IPS DF 6.9 (cell line): ENCODE data around the gene MKNK1.

Experiments
- DNase-seq: peaks from one replicate; pipeline ENCODE4 v3.0.0-alpha.2; 2013; ENCODE audit warnings: low read depth, low spot score
- H3K27ac ChIP-seq: one replicate; pipeline ENCODE4 v1.5.1; 2013; ENCODE audit warnings: low read length, control low read depth
- H3K27me3 ChIP-seq: 2 replicates; pipeline ENCODE4 v1.6.1; 2013; ENCODE audit warnings: mild to moderate bottlenecking, low read length; ENCODE audit not compliant: control insufficient read depth, insufficient read depth
- H3K36me3 ChIP-seq: 2 replicates; pipeline ENCODE4 v1.6.1; 2013; ENCODE audit warnings: low read length; ENCODE audit not compliant: control insufficient read depth, insufficient read depth
- H3K4me1 ChIP-seq: 2 replicates; pipeline ENCODE4 v1.6.1; 2013; ENCODE audit warnings: low read length; ENCODE audit not compliant: control insufficient read depth, insufficient read depth
- H3K4me3 ChIP-seq: 2 replicates; pipeline ENCODE4 v1.5.1; 2013; ENCODE audit warnings: mild to moderate bottlenecking, low read length
- H3K9me3 ChIP-seq: 2 replicates; pipeline ENCODE4 v1.6.1; 2013; ENCODE audit warnings: low read length, inconsistent platforms; ENCODE audit not compliant: control insufficient read depth, insufficient read depth
- WGBS: extraction: QIAGEN DNeasy Blood & Tissue Kit; methylation state at CpG from one replicate; pipeline ENCODE4 v1.1.7; 2013; ENCODE audit warnings: mixed read lengths, missing lambda C conversion rate; ENCODE audit not compliant: insufficient read length, insufficient coverage; 5-methylcytosine and 5-hydroxymethylcytosine counted together

MKNK1 gene

GRCh38 chr1:46523496-46524353 is 80.3 kb downstream of the MKNK1 start:
- peaks cover 11% of the 10 kb centered on the region; the same call in 1 of the 2 replicates for H3K27me3 ChIP-seq
- H3K9me3 ChIP-seq = no peaks in the 10 kb centered on the region
- peaks cover 17% of the 10 kb centered on the region for H3K4me1 ChIP-seq
- H3K36me3 ChIP-seq = no peaks in the 10 kb centered on the region
- no peak overlapping the region for H3K4me3 ChIP-seq
- no peak for DNase-seq
- H3K27ac ChIP-seq = no peak overlapping the region
- WGBS = no CpG with 5 or more reads among the region's 11 CpGs

GRCh38 chr1:46522969-46523320 is 81.1 kb downstream of the MKNK1 start:
- no peak for DNase-seq
- Histone ChIP-seq H3K4me1 (peaks cover 19% of the 10 kb centered on the region), H3K9me3 (no peaks in the 10 kb centered on the region), H3K27ac (no peak overlapping the region), H3K4me3 (no peak overlapping the region), H3K36me3 (no peaks in the 10 kb centered on the region), H3K27me3 (peaks cover 10% of the 10 kb centered on the region; the same call in 1 of the 2 replicates)
- no CpG with 5 or more reads among the region's 13 CpGs for WGBS

DNA sequence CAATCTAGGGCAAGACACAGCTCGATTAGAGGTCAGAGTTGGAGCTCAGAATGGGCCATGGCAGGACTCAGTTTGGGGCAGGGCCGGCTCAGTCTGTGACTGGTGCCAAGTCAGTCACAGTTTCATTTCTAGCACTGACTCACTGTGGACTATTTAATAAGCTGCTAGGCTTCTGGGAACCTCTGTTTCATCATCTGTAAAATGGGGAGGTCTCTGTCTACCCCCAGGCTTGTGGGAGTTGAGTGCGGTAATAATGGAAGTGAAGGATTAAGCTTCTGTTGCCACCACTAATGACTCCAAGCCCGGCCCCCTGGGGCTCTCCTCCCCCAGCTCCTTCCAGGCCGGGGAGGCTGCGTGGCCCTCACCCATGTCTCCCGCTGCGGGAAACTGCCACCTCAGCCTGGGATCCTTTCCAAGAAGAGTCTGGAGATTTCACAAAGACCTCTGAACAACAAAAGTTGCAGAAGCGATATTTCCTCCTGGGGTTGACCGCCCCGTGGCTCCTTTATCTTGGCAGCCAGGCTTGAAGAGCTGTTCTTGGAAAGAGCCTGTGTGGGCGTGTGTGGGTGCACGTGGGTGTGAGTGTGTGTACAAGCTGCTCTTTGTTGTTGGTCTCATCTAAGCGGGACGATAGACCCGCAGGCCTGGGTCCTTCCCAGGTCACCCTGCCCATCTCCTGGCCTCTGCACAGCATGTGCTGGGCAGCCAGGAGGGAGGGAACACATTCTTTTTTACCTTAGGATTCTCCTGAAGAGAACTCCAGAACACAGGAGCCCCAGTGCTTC is 81.7 kb downstream of the MKNK1 start:
- Histone ChIP-seq H3K4me1 (peaks cover 20% of the 10 kb centered on the region), H3K9me3 (no peaks in the 10 kb centered on the region), H3K27me3 (peaks cover 8% of the 10 kb centered on the region; the same call in 1 of the 2 replicates), H3K4me3 (no peak overlapping the region), H3K36me3 (no peaks in the 10 kb centered on the region), H3K27ac (no peak overlapping the region)
- no CpG with 5 or more reads among the region's 16 CpGs for WGBS
- DNase-seq = no peak

- Histone ChIP-seq H3K9me3 (no peaks in the 10 kb centered on the region), H3K4me3 (no peak overlapping the region), H3K27ac (no peak overlapping the region), H3K27me3 (peaks cover 7% of the 10 kb centered on the region; the same call in 1 of the 2 replicates), H3K36me3 (no peaks in the 10 kb centered on the region), H3K4me1 (peaks cover 22% of the 10 kb centered on the region)
- no peak for DNase-seq
- no CpG with 5 or more reads among the region's 2 CpGs for WGBS
These were observed 82.7 kb downstream of the MKNK1 start for GRCh38 chr1:46521414-46521813.

DNA sequence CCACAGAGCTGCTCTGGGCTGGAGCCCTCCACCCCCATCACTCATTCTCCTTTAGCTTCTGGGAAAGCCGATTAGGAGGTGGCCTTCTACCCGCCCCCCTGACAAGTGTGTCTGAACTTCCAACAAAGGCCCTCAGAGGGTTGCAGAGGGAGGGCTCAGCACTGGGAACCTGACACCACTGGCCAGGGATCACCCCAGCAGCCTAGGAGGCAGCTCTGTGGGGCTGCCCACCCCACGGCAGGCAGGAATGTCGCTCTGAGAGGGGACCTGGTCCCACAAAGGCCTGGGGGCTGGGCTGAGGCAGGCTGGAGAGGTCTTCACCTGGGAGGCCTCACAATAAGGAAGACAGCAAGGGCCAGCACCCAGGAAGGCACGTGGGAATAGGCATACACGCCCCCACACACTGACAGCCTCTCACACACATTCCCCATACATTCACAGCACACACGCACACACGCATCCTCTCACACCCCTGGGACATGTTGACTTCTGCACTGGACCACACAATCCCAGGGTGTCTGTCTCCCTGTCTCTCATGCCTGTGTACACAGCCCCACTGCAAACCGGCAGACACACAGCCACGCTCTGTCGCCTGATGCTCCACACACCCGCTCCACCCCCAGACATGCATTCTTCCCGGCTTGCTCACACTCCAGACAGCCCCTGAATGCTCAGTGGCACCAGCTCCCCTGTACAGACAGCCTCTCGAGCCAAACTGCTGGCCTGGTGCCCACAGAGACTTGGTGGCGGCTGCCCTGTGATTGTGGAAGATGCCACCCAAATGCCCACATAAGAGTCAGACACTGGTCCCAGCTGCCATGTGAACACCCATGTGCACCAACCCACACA is 83.8 kb downstream of the MKNK1 start:
- no CpG with 5 or more reads among the region's 15 CpGs for WGBS
- Histone ChIP-seq H3K4me3 (no peak overlapping the region), H3K27me3 (no peaks in the 10 kb centered on the region; the same call in 1 of the 2 replicates), H3K9me3 (no peaks in the 10 kb centered on the region), H3K27ac (no peak overlapping the region), H3K4me1 (peaks cover 18% of the 10 kb centered on the region), H3K36me3 (no peaks in the 10 kb centered on the region)
- no peak for DNase-seq

GRCh38 chr1:46519209-46519608 is 84.9 kb downstream of the MKNK1 start:
- H3K9me3 ChIP-seq = no peaks in the 10 kb centered on the region

DNA sequence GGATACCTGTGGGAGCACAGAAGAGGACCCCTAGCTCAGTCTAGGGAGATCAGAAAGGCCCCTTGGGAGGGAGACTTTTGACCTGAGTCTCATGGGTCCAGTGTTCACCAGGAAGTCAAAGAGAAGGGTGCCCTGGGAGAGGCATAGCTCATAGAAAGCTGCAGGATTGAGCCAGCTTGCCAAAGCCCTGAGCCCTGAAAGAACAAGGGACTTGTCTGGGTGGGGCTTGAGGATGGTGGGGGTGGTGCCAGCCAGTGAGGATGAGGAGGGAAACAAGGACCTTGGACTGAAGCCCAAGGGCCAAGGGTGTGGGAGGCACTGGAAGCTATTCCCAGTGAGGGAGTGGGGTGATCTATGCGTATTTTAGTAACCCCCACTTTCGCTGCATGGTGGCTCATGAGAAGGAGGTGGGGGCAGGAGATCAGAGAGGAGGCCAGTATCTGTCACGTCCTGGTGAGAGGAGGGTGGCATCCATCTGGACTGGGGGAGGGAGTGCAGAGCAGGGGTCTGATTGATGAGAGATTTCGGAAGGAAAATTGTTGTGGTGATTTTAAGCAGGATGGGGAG is 86.1 kb downstream of the MKNK1 start:
- DNase-seq = no peak
- no peak overlapping the region for H3K4me3 ChIP-seq

More at GRCh38 chr1:46519209-46519608, 84.9 kb downstream of the MKNK1 start:
- no CpG with 5 or more reads among the region's 4 CpGs for WGBS
- Histone ChIP-seq H3K36me3 (no peaks in the 10 kb centered on the region), H3K27ac (no peak overlapping the region), H3K27me3 (no peaks in the 10 kb centered on the region; the same call in 1 of the 2 replicates), H3K4me3 (no peak overlapping the region), H3K4me1 (peaks cover 18% of the 10 kb centered on the region)
- DNase-seq = no peak

GRCh38 chr1:46517010-46517600 is 87.0 kb downstream of the MKNK1 start:
- no peaks in the 10 kb centered on the region for H3K9me3 ChIP-seq
- peaks cover 17% of the 10 kb centered on the region for H3K4me1 ChIP-seq
- no peak overlapping the region for H3K27ac ChIP-seq
- H3K27me3 ChIP-seq = no peaks in the 10 kb centered on the region
- H3K36me3 ChIP-seq = no peaks in the 10 kb centered on the region
- H3K4me3 ChIP-seq = no peak overlapping the region
- DNase-seq = no peak
- WGBS = no CpG with 5 or more reads among the region's 10 CpGs

More for the DNA sequence above, 86.1 kb downstream of the MKNK1 start:
- Histone ChIP-seq H3K36me3 (no peaks in the 10 kb centered on the region), H3K27ac (no peak overlapping the region), H3K4me1 (peaks cover 18% of the 10 kb centered on the region), H3K9me3 (no peaks in the 10 kb centered on the region), H3K27me3 (no peaks in the 10 kb centered on the region)
- WGBS = no CpG with 5 or more reads among the region's 4 CpGs

GRCh38 chr1:46516200-46516950 is 87.7 kb downstream of the MKNK1 start:
- Histone ChIP-seq H3K27me3 (no peaks in the 10 kb centered on the region), H3K4me3 (no peak overlapping the region), H3K9me3 (no peaks in the 10 kb centered on the region), H3K4me1 (peaks cover 17% of the 10 kb centered on the region), H3K27ac (no peak overlapping the region), H3K36me3 (no peaks in the 10 kb centered on the region)
- WGBS = no CpG with 5 or more reads among the region's 12 CpGs
- DNase-seq = no peak
